Measurements from ENCODE around the gene ARHGAP22. TPM values are rescaled to one million over a fixed set of nuclear protein-coding genes. Genes with fewer than 3 reads are reported as not detected.

ARHGAP22 gene
- total and polyA plus RNA-seq, 2 experiments from 2014 or later = 4.8 to 10.7 TPM

DNA sequence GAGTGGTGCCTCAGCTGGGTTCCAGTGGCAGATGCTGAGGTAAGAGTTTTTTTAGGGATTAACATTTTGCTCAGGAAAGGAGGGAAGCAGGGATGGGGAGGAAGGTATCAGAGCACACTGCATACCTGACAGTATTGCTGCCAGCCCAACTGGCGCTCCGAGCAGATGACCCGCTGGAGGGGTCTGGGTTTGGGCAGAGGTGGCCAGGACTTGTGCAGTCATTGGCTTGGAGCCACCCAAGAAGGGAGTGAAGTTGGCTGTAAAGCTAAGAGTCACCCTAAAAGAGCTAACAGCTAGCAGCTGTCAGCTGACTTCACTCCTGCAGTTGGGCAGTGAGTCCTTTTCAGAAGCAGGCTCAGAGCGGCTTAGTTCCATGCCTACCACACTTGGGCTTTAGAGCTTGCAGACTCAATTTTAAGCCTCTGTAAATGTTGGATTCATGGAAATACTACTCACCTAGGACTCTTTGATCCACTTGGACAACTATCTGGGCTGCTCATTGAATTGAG, 5.8 kb upstream of the ARHGAP22 start (continued):
- TF ChIP-seq, protein P1, sequence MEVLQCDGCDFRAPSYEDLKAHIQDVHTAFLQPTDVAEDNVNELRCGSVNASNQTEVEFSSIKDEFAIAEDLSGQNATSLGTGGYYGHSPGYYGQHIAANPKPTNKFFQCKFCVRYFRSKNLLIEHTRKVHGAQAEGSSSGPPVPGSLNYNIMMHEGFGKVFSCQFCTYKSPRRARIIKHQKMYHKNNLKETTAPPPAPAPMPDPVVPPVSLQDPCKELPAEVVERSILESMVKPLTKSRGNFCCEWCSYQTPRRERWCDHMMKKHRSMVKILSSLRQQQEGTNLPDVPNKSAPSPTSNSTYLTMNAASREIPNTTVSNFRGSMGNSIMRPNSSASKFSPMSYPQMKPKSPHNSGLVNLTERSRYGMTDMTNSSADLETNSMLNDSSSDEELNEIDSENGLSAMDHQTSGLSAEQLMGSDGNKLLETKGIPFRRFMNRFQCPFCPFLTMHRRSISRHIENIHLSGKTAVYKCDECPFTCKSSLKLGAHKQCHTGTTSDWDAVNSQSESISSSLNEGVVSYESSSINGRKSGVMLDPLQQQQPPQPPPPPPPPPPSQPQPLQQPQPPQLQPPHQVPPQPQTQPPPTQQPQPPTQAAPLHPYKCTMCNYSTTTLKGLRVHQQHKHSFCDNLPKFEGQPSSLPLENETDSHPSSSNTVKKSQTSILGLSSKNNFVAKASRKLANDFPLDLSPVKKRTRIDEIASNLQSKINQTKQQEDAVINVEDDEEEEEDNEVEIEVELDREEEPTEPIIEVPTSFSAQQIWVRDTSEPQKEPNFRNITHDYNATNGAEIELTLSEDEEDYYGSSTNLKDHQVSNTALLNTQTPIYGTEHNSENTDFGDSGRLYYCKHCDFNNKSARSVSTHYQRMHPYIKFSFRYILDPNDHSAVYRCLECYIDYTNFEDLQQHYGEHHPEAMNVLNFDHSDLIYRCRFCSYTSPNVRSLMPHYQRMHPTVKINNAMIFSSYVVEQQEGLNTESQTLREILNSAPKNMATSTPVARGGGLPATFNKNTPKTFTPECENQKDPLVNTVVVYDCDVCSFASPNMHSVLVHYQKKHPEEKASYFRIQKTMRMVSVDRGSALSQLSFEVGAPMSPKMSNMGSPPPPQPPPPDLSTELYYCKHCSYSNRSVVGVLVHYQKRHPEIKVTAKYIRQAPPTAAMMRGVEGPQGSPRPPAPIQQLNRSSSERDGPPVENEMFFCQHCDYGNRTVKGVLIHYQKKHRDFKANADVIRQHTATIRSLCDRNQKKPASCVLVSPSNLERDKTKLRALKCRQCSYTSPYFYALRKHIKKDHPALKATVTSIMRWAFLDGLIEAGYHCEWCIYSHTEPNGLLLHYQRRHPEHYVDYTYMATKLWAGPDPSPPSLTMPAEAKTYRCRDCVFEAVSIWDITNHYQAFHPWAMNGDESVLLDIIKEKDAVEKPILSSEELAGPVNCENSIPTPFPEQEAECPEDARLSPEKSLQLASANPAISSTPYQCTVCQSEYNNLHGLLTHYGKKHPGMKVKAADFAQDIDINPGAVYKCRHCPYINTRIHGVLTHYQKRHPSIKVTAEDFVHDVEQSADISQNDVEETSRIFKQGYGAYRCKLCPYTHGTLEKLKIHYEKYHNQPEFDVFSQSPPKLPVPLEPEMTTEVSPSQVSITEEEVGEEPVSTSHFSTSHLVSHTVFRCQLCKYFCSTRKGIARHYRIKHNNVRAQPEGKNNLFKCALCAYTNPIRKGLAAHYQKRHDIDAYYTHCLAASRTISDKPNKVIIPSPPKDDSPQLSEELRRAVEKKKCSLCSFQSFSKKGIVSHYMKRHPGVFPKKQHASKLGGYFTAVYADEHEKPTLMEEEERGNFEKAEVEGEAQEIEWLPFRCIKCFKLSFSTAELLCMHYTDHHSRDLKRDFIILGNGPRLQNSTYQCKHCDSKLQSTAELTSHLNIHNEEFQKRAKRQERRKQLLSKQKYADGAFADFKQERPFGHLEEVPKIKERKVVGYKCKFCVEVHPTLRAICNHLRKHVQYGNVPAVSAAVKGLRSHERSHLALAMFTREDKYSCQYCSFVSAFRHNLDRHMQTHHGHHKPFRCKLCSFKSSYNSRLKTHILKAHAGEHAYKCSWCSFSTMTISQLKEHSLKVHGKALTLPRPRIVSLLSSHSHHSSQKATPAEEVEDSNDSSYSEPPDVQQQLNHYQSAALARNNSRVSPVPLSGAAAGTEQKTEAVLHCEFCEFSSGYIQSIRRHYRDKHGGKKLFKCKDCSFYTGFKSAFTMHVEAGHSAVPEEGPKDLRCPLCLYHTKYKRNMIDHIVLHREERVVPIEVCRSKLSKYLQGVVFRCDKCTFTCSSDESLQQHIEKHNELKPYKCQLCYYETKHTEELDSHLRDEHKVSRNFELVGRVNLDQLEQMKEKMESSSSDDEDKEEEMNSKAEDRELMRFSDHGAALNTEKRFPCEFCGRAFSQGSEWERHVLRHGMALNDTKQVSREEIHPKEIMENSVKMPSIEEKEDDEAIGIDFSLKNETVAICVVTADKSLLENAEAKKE (CRISPR knock-in tag; IDR thresholded peaks at IDR 0.05) = no peak
- no peak for TF ChIP-seq EZH2phosphoT487 (IDR thresholded peaks at IDR 0.05; ENCODE audit: unreplicated experiment)
- no peak for TF ChIP-seq NANOG (IDR thresholded peaks at IDR 0.05; ENCODE audit: borderline replicate concordance)
- no peak for TF ChIP-seq CREB1 (CRISPR knock-in tag; IDR thresholded peaks at IDR 0.05; ENCODE audit: low read depth)
- no peak for TF ChIP-seq STAT1 (IDR thresholded peaks at IDR 0.05; ENCODE audit: unreplicated experiment)
- no peak for TF ChIP-seq JUNB (IDR thresholded peaks at IDR 0.05; ENCODE audit: unreplicated experiment)
- TF ChIP-seq ZNF114 (CRISPR knock-in tag; IDR thresholded peaks at IDR 0.05) = no peak
- no peak for TF ChIP-seq POLR2AphosphoS5 (IDR thresholded peaks at IDR 0.05; ENCODE audit: low read depth)
- TF ChIP-seq, protein P2, sequence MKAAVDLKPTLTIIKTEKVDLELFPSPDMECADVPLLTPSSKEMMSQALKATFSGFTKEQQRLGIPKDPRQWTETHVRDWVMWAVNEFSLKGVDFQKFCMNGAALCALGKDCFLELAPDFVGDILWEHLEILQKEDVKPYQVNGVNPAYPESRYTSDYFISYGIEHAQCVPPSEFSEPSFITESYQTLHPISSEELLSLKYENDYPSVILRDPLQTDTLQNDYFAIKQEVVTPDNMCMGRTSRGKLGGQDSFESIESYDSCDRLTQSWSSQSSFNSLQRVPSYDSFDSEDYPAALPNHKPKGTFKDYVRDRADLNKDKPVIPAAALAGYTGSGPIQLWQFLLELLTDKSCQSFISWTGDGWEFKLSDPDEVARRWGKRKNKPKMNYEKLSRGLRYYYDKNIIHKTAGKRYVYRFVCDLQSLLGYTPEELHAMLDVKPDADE (IDR thresholded peaks at IDR 0.05) = no peak
- TF ChIP-seq EZH2 (IDR thresholded peaks at IDR 0.05; ENCODE audit: low read depth, unreplicated experiment) = no peak

Measured in GM23338 (cell line).